Ishikawa (cell line): ENCODE data around the gene SMPDL3B.

ENCODE experiments used
- RAD21 ChIP-seq: IDR thresholded peaks from 2 replicates; pipeline ENCODE4 v1.6.1; 2012; ENCODE audit warnings: low read depth
- TAF1 ChIP-seq: IDR thresholded peaks from 2 replicates; pipeline ENCODE4 v1.6.1; 2012; ENCODE audit warnings: low read depth, mild to moderate bottlenecking
- ZBTB7A ChIP-seq: IDR thresholded peaks from 2 replicates; pipeline ENCODE4 v1.6.1; 2012; ENCODE audit warnings: low read depth
- TF ChIP-seq, protein P1 (sequence below): IDR thresholded peaks from 2 replicates; pipeline ENCODE4 v1.6.1; 2012

DNA sequence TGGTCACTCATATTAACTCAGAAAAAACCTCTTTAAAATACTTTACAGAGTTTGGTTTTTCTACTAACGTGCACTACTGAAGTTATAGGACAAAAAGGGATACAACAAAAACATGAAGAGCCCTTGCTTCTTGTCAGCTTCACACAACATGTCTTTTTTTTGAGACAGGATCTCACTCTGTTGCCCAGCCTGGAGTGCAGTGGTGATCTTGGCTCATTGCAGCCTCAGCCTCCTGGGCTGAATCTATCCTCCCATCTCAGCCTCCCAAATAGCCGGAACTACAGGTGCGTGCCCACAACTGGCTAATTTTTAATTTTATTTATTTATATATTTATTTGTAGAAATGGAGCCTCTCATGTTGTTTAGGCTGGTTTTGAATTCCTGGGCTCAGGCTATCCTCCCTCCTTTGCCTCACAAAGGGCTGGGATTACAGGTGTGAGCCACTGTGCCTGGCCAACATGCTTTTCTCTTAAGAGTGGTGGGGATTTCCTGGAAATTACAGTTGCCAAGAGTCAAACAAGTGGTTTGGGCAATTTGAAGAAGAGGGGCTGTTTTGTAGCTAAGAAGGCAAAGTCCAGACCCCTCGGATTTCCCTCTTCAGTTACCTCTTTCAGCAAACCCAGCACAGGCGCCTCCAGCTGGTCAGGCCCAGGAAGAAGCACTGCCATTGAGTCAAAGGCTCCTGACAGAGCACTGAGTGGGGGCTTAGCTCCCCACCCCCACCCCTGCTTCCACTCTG is 6.4 kb upstream of the SMPDL3B start:
- TF ChIP-seq TAF1, result no peak
- no peak for TF ChIP-seq ZBTB7A
- TF ChIP-seq, protein P1, sequence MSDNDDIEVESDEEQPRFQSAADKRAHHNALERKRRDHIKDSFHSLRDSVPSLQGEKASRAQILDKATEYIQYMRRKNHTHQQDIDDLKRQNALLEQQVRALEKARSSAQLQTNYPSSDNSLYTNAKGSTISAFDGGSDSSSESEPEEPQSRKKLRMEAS, result no peak
- TF ChIP-seq RAD21, result no peak
